Suprapubic skin (tissue), 4 donors: Measurements from ENCODE around the gene CAPN10. TPM values are rescaled to one million over a fixed set of nuclear protein-coding genes. Genes with fewer than 3 reads are reported as not detected.
A peak's percentile ranks its signal among the peaks of the same experiment; 100 is the strongest.

Source experiments
- DNase-seq, 2 donors: peaks; one replicate each; pipeline ENCODE4 v3.0.0-alpha.2; 2019; ENCODE audit warnings: low spot score in 2 of 2
- H3K27ac ChIP-seq: fragments of 200-600 bp; sonication (generic); one replicate; pipeline ENCODE4 v1.5.1; 2019
- H3K27me3 ChIP-seq: fragments of 200-600 bp; sonication (generic); one replicate; pipeline ENCODE4 v1.5.1; 2019
- H3K36me3 ChIP-seq: fragments of 200-600 bp; sonication (generic); one replicate; pipeline ENCODE4 v1.5.1; 2019
- H3K4me1 ChIP-seq: fragments of 200-600 bp; sonication (generic); one replicate; pipeline ENCODE4 v1.5.1; 2019
- H3K4me3 ChIP-seq: fragments of 200-600 bp; sonication (generic); one replicate; pipeline ENCODE4 v1.5.1; 2019; ENCODE audit warnings: mild to moderate bottlenecking
- H3K9me3 ChIP-seq: fragments of 200-600 bp; sonication (generic); one replicate; pipeline ENCODE4 v1.5.1; 2019
- EP300 ChIP-seq: sonication (generic); formaldehyde crosslinking; IDR thresholded peaks from one replicate; pipeline ENCODE4 v1.6.1; 2017; ENCODE audit warnings: antibody characterized with exemption
- POLR2A ChIP-seq, 2 donors: fragments of 450-650 bp; IDR thresholded peaks; one replicate each; pipeline ENCODE4 v1.6.1; 2017; ENCODE audit warnings: antibody characterized with exemption in 2 of 2, mild to moderate bottlenecking in 2 of 2, moderate library complexity in 2 of 2
- POLR2AphosphoS5 ChIP-seq, 3 donors: sonication (generic); formaldehyde crosslinking; IDR thresholded peaks; one replicate each; pipeline ENCODE4 v1.6.1; 2017; ENCODE audit warnings: antibody characterized with exemption in 3 of 3
- WGBS: methylation state at CpG from one replicate; pipeline ENCODE4 v1.1.5; 2018; 5-methylcytosine and 5-hydroxymethylcytosine counted together
- total RNA-seq, 4 donors: library from RNA; depleted of rRNA; stranded (reverse); fragments of >200 nt; gene quantifications; one replicate each; pipeline ENCODE4 v1.1.0, GENCODE V29; 2016
- TF ChIP-seq, protein P1 (sequence below), 2 donors: fragments of 200-600 bp in 1 of 2; fragments of 450-650 bp in 1 of 2; sonication (generic) in 1 of 2; IDR thresholded peaks; one replicate each; pipeline ENCODE4 v1.5.1; 2016 to 2019; ENCODE audit warnings: antibody characterized with exemption in 2 of 2, mild to moderate bottlenecking in 1 of 2, moderate library complexity in 1 of 2

Gene CAPN10
- total RNA-seq, 4 donors from 2014 or later: 31.3 to 73.6 (median 37.9) TPM

GRCh38 chr2:240579771-240580614 lies 6.5 kb upstream of the CAPN10 start:
- Histone ChIP-seq H3K27me3 (no peaks in the 10 kb centered on the region), H3K9me3 (no peaks in the 10 kb centered on the region), H3K27ac (peak overlapping the region; percentile 78), H3K4me1 (peaks cover 67% of the 10 kb centered on the region), H3K36me3 (peaks cover 36% of the 10 kb centered on the region), H3K4me3 (no peak overlapping the region)
- DNase-seq: no peak
- TF ChIP-seq POLR2AphosphoS5 (IDR thresholded peaks at IDR 0.05) (peak in 1 of 3 donors; percentile 40), EP300 (no peak), POLR2A (IDR thresholded peaks at IDR 0.05) (no peak)
- TF ChIP-seq, protein P1, sequence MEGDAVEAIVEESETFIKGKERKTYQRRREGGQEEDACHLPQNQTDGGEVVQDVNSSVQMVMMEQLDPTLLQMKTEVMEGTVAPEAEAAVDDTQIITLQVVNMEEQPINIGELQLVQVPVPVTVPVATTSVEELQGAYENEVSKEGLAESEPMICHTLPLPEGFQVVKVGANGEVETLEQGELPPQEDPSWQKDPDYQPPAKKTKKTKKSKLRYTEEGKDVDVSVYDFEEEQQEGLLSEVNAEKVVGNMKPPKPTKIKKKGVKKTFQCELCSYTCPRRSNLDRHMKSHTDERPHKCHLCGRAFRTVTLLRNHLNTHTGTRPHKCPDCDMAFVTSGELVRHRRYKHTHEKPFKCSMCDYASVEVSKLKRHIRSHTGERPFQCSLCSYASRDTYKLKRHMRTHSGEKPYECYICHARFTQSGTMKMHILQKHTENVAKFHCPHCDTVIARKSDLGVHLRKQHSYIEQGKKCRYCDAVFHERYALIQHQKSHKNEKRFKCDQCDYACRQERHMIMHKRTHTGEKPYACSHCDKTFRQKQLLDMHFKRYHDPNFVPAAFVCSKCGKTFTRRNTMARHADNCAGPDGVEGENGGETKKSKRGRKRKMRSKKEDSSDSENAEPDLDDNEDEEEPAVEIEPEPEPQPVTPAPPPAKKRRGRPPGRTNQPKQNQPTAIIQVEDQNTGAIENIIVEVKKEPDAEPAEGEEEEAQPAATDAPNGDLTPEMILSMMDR (IDR thresholded peaks at IDR 0.05): peak in 1 of 2 donors; percentile 61
- WGBS: 36% methylated on average over 26 of the region's 27 CpGs

DNA sequence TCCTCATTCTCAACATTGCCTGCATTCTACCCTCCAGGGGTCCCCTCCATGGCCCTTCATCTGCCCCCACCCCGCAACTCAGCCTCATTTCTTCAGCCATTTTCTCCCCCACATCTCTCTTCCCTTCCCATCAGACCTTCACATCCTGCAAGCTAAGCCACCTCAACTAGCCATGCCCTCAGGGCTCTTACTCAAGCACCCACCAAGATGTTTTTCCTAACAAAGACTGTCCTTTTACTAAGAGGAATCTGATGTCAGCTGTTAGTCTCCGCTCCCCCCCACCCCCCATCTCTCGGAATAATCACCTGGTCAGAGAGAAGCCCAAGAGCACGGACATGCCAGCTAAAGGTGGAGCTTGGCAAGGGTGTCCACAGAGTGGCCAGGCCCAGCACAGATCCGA lies 4.7 kb upstream of the CAPN10 start:
- peaks cover 57% of the 10 kb centered on the region for H3K4me1 ChIP-seq
- no peak overlapping the region for H3K4me3 ChIP-seq
- H3K27me3 ChIP-seq: no peaks in the 10 kb centered on the region
- no peak for DNase-seq
- peaks cover 18% of the 10 kb centered on the region for H3K36me3 ChIP-seq
- no peak for TF ChIP-seq EP300
- TF ChIP-seq, protein P1 (IDR thresholded peaks at IDR 0.05): no peak
- no peaks in the 10 kb centered on the region for H3K9me3 ChIP-seq
- 97% methylated on average over 5 of the region's 5 CpGs for WGBS
- no peak overlapping the region for H3K27ac ChIP-seq

- DNase-seq: no peak
- Histone ChIP-seq H3K27ac (no peak overlapping the region), H3K36me3 (peaks cover 8% of the 10 kb centered on the region), H3K9me3 (no peaks in the 10 kb centered on the region), H3K27me3 (no peaks in the 10 kb centered on the region), H3K4me3 (no peak overlapping the region), H3K4me1 (peaks cover 59% of the 10 kb centered on the region)
- WGBS: 88% methylated on average over 3 of the region's 3 CpGs
- no peak for TF ChIP-seq POLR2A (IDR thresholded peaks at IDR 0.05)
- no peak for TF ChIP-seq EP300
- TF ChIP-seq, protein P1 (IDR thresholded peaks at IDR 0.05): no peak
- TF ChIP-seq POLR2AphosphoS5 (IDR thresholded peaks at IDR 0.05): no peak
Observed at GRCh38 chr2:240582781-240583180, 3.8 kb upstream of the CAPN10 start.

DNA sequence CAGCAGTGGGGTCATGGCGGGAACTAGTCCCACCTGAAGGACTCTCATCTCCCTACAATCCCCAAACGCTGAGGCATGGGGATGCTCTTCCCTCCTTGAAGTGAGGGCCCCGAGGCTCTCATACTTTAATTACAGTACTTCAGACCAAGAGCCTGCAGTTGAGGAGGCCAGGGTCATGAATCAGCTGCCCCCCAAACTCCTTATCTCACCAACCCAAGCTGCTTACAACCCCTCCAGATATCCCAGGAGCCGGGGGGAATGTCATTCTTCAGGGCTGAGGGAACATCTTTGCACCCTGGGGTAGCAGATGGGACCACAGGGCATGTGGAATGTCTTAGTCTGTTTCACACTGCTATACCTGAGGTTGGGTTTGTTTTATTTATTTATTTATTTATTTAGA lies 2.8 kb upstream of the CAPN10 start:
- 88% methylated on average over 4 of the region's 4 CpGs for WGBS
- Histone ChIP-seq H3K36me3 (no peaks in the 10 kb centered on the region), H3K27ac (no peak overlapping the region), H3K27me3 (no peaks in the 10 kb centered on the region), H3K9me3 (no peaks in the 10 kb centered on the region), H3K4me1 (peaks cover 59% of the 10 kb centered on the region), H3K4me3 (no peak overlapping the region)
- TF ChIP-seq EP300: no peak
- no peak for TF ChIP-seq POLR2A (IDR thresholded peaks at IDR 0.05)
- no peak for TF ChIP-seq POLR2AphosphoS5 (IDR thresholded peaks at IDR 0.05)
- TF ChIP-seq, protein P1 (IDR thresholded peaks at IDR 0.05): no peak
- DNase-seq: no peak

DNA sequence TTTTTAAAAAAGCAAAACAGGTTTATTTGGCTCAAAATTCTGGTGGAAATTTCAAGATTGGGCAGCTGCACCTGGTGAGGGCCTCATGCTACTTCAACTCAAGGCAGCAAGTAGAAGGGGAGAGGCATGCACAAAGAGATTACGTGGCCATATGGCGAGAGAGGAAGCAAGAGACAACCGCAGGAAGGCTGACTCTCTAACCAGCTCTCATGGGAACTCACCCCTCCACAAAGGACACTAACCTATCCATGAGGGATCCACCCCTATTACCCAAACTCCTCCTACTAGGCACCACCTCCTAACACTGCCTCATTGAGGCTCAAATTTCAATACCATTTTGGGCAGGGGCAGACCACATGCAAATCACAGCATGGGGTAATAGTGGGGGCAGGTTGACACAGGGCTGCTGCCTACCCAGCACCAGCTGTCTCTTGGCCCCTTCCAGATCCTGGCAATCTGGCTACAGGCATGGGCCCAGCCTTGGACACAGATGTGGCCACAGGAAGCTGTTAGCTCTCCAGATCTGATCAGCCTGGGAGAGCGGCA lies 2.0 kb upstream of the CAPN10 start:
- H3K36me3 ChIP-seq: peaks cover 3% of the 10 kb centered on the region
- no peak for DNase-seq
- 84% methylated on average over 3 of the region's 4 CpGs for WGBS
- H3K27me3 ChIP-seq: no peaks in the 10 kb centered on the region
- no peak for TF ChIP-seq EP300
- no peak for TF ChIP-seq POLR2AphosphoS5 (IDR thresholded peaks at IDR 0.05)
- TF ChIP-seq, protein P1 (IDR thresholded peaks at IDR 0.05): no peak
- no peak for TF ChIP-seq POLR2A (IDR thresholded peaks at IDR 0.05)
- no peaks in the 10 kb centered on the region for H3K9me3 ChIP-seq
- H3K4me3 ChIP-seq: peak overlapping the region; percentile 98
- peaks cover 51% of the 10 kb centered on the region for H3K4me1 ChIP-seq
- H3K27ac ChIP-seq: peak overlapping the region; percentile 8
